HG03196 (cell line): ENCODE measurements around the gene VIP.

Experiments used
- ATAC-seq: cut with Tn5 transposase; IDR thresholded peaks from one replicate; pipeline ENCODE4 v1.9.1; 2021; ENCODE audit not compliant: unreplicated experiment

Gene VIP

GRCh38 chr6:152775428-152775827 is 24.8 kb downstream of the VIP start:
- ATAC-seq, result no peak

- no peak for ATAC-seq
These were observed 26.2 kb downstream of the VIP start for GRCh38 chr6:152776833-152777232.

GRCh38 chr6:152783217-152783878 is 32.8 kb downstream of the VIP start:
- peak; percentile 55 for ATAC-seq

GRCh38 chr6:152794696-152795095 is 44.1 kb downstream of the VIP start:
- ATAC-seq, result no peak

- ATAC-seq, result no peak
These were observed 53.6 kb downstream of the VIP start for GRCh38 chr6:152804150-152804549.
